A549 (cell line): Measurements from ENCODE around the gene SSU72. TPM values are rescaled to one million over a fixed set of nuclear protein-coding genes. Genes with fewer than 3 reads are reported as not detected.

Experiments used
- ATAC-seq, 2 experiments: fragments of 200-7000 bp in 1 of 2; fragments of >200 bp in 1 of 2; cut with Nextera tagmentation in 1 of 2; cut with Tn5 transposase in 1 of 2; 3 replicates each; pipeline versions ENCODE4 v1.8.0 to v1.9.1; 2018 to 2020; ENCODE audit warnings: mild to moderate bottlenecking in 1 of 2, moderate library complexity in 1 of 2
- CTCF ChIA-PET: fragments of 300-600 bp; sonication (Branson Sonifier 250); formaldehyde crosslinking; extraction: SDS; loops from one replicate; lab custom pipeline; 2021; ENCODE audit warnings: antibody characterized with exemption, inconsistent platforms; lab: Yijun Ruan, JAX
- POLR2A ChIA-PET: fragments of 350-600 bp; formaldehyde crosslinking; extraction: SDS; loops from one replicate; lab custom pipeline; 2021; ENCODE audit warnings: antibody characterized with exemption, inconsistent platforms; lab: Yijun Ruan, JAX
- DNase-seq, 2 experiments: peaks; one replicate each; pipeline versions ENCODE4 v3.0.0 to v3.0.0-alpha.2; 2011 to 2016; ENCODE audit warnings: low read depth in 1 of 2, low spot score in 1 of 2
- FAIRE-seq: peaks from 2 replicates; lab custom pipeline; 2011; peaks lifted over from hg19 to GRCh38; lab: Jason Lieb, UNC
- H3K27ac ChIP-seq, 2 experiments: fragments of >200 bp; sonication (Bioruptor Twin); formaldehyde crosslinking; 3 replicates each; pipeline ENCODE4 v1.5.1; 2016 to 2017
- H3K4me1 ChIP-seq: fragments of >200 bp; sonication (Bioruptor Twin); formaldehyde crosslinking; 3 replicates; pipeline ENCODE4 v1.6.1; 2016
- H3K4me2 ChIP-seq: fragments of >200 bp; sonication (Bioruptor Twin); formaldehyde crosslinking; 3 replicates; pipeline ENCODE4 v1.6.1; 2016
- H3K4me3 ChIP-seq: fragments of >200 bp; sonication (Bioruptor Twin); formaldehyde crosslinking; 3 replicates; pipeline ENCODE4 v1.5.1; 2016
- H3K9me3 ChIP-seq: fragments of >200 bp; sonication (Bioruptor Twin); formaldehyde crosslinking; 3 replicates; pipeline ENCODE4 v1.6.1; 2016
- BCL3 ChIP-seq: fragments of >200 bp; sonication (Bioruptor Twin); formaldehyde crosslinking; IDR thresholded peaks from 3 replicates; pipeline ENCODE4 v1.6.1; 2016
- CBX8 ChIP-seq: fragments of 200-600 bp; sonication (generic); IDR thresholded peaks from 2 replicates; pipeline ENCODE4 v1.6.1; 2016
- CTCF ChIP-seq: fragments of >200 bp; sonication (Bioruptor Twin); formaldehyde crosslinking; IDR thresholded peaks from 3 replicates; pipeline ENCODE4 v1.5.1; 2016
- E2F6 ChIP-seq: IDR thresholded peaks from 2 replicates; pipeline ENCODE4 v1.6.1; 2012; ENCODE audit warnings: low read depth, borderline replicate concordance
- EHMT2 ChIP-seq: fragments of 200-600 bp; sonication (generic); IDR thresholded peaks from 2 replicates; pipeline ENCODE4 v1.6.1; 2016; ENCODE audit warnings: antibody characterized with exemption, low read depth, mild to moderate bottlenecking, moderate library complexity
- EP300 ChIP-seq, 2 experiments: fragments of >200 bp; sonication (Bioruptor Twin); formaldehyde crosslinking; IDR thresholded peaks; 2 replicates in 1 of 2; 3 replicates in 1 of 2; pipeline ENCODE4 v1.6.1; 2016 to 2017
- ESRRA ChIP-seq: fragments of 150-350 bp; IDR thresholded peaks from 2 replicates; pipeline ENCODE4 v1.6.1; 2014; ENCODE audit warnings: mild to moderate bottlenecking, low read length, borderline replicate concordance
- FOSL2 ChIP-seq, 2 experiments: fragments of 450-650 bp in 1 of 2; fragments of >200 bp in 1 of 2; sonication (Bioruptor Twin) in 1 of 2; formaldehyde crosslinking; IDR thresholded peaks; 2 replicates each; pipeline versions ENCODE4 v1.5.0 to v1.6.1; 2016 to 2020; ENCODE audit warnings: mild to moderate bottlenecking in 1 of 2, moderate library complexity in 1 of 2
- HEYL ChIP-seq: fragments of 250-450 bp; sonication (Bioruptor Pico); IDR thresholded peaks from 2 replicates; pipeline ENCODE4 v1.8.0; 2021; ENCODE audit warnings: mild to moderate bottlenecking, moderate library complexity
- HOXA7 ChIP-seq: fragments of 250-450 bp; sonication (Bioruptor Pico); IDR thresholded peaks from 2 replicates; pipeline ENCODE4 v1.5.0; 2020; ENCODE audit warnings: mild to moderate bottlenecking, moderate library complexity
- HOXB13 ChIP-seq: fragments of 250-450 bp; sonication (Bioruptor Pico); IDR thresholded peaks from 2 replicates; pipeline ENCODE4 v1.5.0; 2020; ENCODE audit warnings: low read depth, mild to moderate bottlenecking, moderate library complexity
- MAFK ChIP-seq: fragments of 450-650 bp; IDR thresholded peaks from 2 replicates; pipeline ENCODE4 v1.6.1; 2014; ENCODE audit not compliant: partially characterized antibody
- MAZ ChIP-seq: fragments of 150-350 bp; IDR thresholded peaks from 2 replicates; pipeline ENCODE4 v1.6.1; 2014; ENCODE audit warnings: antibody characterized with exemption, low read depth, low read length, borderline replicate concordance
- MYC ChIP-seq: IDR thresholded peaks from 2 replicates; pipeline ENCODE4 v1.6.1; 2012; ENCODE audit warnings: mild to moderate bottlenecking, inconsistent platforms, low read length, improper control_type of control experiment, borderline replicate concordance
- NR3C1 ChIP-seq: fragments of >200 bp; sonication (Bioruptor Twin); formaldehyde crosslinking; IDR thresholded peaks from 3 replicates; pipeline ENCODE4 v1.6.1; 2017
- PHF8 ChIP-seq: fragments of 200-600 bp; sonication (generic); IDR thresholded peaks from 2 replicates; pipeline ENCODE4 v1.6.1; 2016; ENCODE audit warnings: low read depth, mild to moderate bottlenecking, antibody characterized with exemption, moderate library complexity, borderline replicate concordance
- POLR2AphosphoS2 ChIP-seq: conservative IDR thresholded peaks from 2 replicates; pipeline ENCODE4 v1.6.1; 2012; ENCODE audit warnings: low read length, improper control_type of control experiment, inconsistent platforms
- RARB ChIP-seq: fragments of 250-450 bp; sonication (Bioruptor Pico); IDR thresholded peaks from 2 replicates; pipeline ENCODE4 v1.8.0; 2021; ENCODE audit warnings: mild to moderate bottlenecking, moderate library complexity
- RNF2 ChIP-seq: fragments of 200-600 bp; sonication (generic); IDR thresholded peaks from 2 replicates; pipeline ENCODE4 v1.6.1; 2016; ENCODE audit warnings: low read depth, mild to moderate bottlenecking, antibody characterized with exemption, moderate library complexity, borderline replicate concordance
- TP53 ChIP-seq: fragments of 250-450 bp; sonication (Bioruptor Pico); IDR thresholded peaks from 2 replicates; pipeline ENCODE4 v1.5.0; 2021; ENCODE audit warnings: mild to moderate bottlenecking, moderate library complexity
- ZC3H11A ChIP-seq: fragments of 450-650 bp; IDR thresholded peaks from 2 replicates; pipeline ENCODE4 v1.6.1; 2014; ENCODE audit warnings: antibody characterized with exemption, mild to moderate bottlenecking
- ZFP36 ChIP-seq: fragments of 450-650 bp; IDR thresholded peaks from 2 replicates; pipeline ENCODE4 v1.6.1; 2014; ENCODE audit warnings: borderline replicate concordance; ENCODE audit not compliant: partially characterized antibody
- WGBS: methylation state at CpG from one replicate; pipeline ENCODE4 v1.1.6; 2017; ENCODE audit errors: missing lambda C conversion rate; 5-methylcytosine and 5-hydroxymethylcytosine counted together
- polyA plus RNA-seq, 4 experiments: library from polyadenylated mRNA; depleted of rRNA in 3 of 4; stranded (reverse); fragments of >200 nt; fragmentation: RNase III in 1 of 4; extraction: RNeasy Plus Mini Kit Qiagen cat#74134 plus additional on column Dnase treatment in 1 of 4; gene quantifications; 2 replicates in 3 of 4; 3 replicates in 1 of 4; pipeline ENCODE4 v1.2.3, GENCODE V29; 2011 to 2017

The SSU72 gene
- polyA plus RNA-seq, 2 of the 4 experiments (the other 2 are of a cell fraction) = 75.3 to 101 TPM

- DNase-seq = no peak
- FAIRE-seq = no peak
- CTCF ChIA-PET = no interaction called here
- no peak for ATAC-seq
- no peak overlapping the region for H3K4me2 ChIP-seq
- no peak overlapping the region for H3K4me3 ChIP-seq
- 94% methylated on average over 9 of the region's 14 CpGs for WGBS
- TF ChIP-seq HOXB13 (CRISPR knock-in tag) (no peak), MAFK (no peak), CBX8 (no peak), RARB (CRISPR knock-in tag) (no peak), E2F6 (no peak), ESRRA (no peak), PHF8 (no peak), ZC3H11A (no peak), MYC (no peak), EP300 (IDR thresholded peaks at IDR 0.05) (no peak), RNF2 (no peak), CTCF (no peak), HEYL (CRISPR knock-in tag) (no peak), ZFP36 (no peak), POLR2AphosphoS2 (no peak), EHMT2 (no peak), NR3C1 (no peak), MAZ (no peak)
- POLR2A ChIA-PET = interaction anchor here (0.7 kb wide), 1 partner anchor 25 kb away, joined by 5 read pairs; no protein-coding TSS in a partner anchor
- no peaks in the 10 kb centered on the region for H3K4me1 ChIP-seq
- H3K9me3 ChIP-seq = no peaks in the 10 kb centered on the region
- H3K27ac ChIP-seq = no peak overlapping the region
Measured at GRCh38 chr1:1548591-1548990, 26.1 kb downstream of the SSU72 start.

GRCh38 chr1:1547476-1547875 is 27.2 kb downstream of the SSU72 start:
- CTCF ChIA-PET = interaction anchor here (1.0 kb wide), 2 partner anchors 11 to 12 kb away, joined by 3 read pairs; no protein-coding TSS in a partner anchor
- POLR2A ChIA-PET = no interaction called here

More at GRCh38 chr1:1547476-1547875, 27.2 kb downstream of the SSU72 start:
- FAIRE-seq (no peak), ATAC-seq (no peak), DNase-seq (no peak)
- Histone ChIP-seq H3K4me1 (no peaks in the 10 kb centered on the region), H3K9me3 (no peaks in the 10 kb centered on the region), H3K4me2 (no peak overlapping the region), H3K27ac (no peak overlapping the region), H3K4me3 (no peak overlapping the region)
- 95% methylated on average over 18 of the region's 19 CpGs for WGBS
- TF ChIP-seq HEYL (CRISPR knock-in tag) = no peak
- TF ChIP-seq MAZ = no peak
- TF ChIP-seq HOXA7 = no peak
- no peak for TF ChIP-seq MYC
- TF ChIP-seq TP53 = no peak
- no peak for TF ChIP-seq CBX8
- TF ChIP-seq FOSL2 (IDR thresholded peaks at IDR 0.05) = no peak
- TF ChIP-seq FOSL2 (CRISPR knock-in tag; IDR thresholded peaks at IDR 0.05) = no peak
- no peak for TF ChIP-seq BCL3
- TF ChIP-seq, all 56 proteins: peak for 0
